Hypothalamus (tissue), 51 donors: ENCODE results near the gene S1PR2.
"Not testable (repeated sequence)": the region's sequence is repeated elsewhere in the genome, so short reads cannot be mapped to it uniquely, and the experiment has no call there.

Experiments
- DNase-seq, 51 donors: peaks; one replicate each; lab custom pipeline; 2025; lab: John Stamatoyannopoulos, UW

The S1PR2 gene

DNA sequence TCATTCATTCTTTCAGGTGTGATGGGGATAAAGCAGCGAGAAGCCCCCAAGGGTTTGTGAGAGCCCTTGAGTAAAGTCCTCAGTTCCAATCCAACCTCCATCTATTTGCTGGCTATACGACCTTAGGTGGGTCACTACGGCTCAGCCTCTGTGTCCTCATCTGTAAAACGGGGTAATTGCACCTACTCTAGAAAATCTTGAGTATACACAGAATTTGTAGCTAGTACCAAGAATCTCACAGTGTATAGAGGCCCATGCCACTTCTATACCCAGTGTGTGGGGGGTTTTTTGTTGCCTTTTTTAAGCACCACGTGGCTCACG, 36.0 kb downstream of the S1PR2 start:
- DNase-seq = no peak

DNA sequence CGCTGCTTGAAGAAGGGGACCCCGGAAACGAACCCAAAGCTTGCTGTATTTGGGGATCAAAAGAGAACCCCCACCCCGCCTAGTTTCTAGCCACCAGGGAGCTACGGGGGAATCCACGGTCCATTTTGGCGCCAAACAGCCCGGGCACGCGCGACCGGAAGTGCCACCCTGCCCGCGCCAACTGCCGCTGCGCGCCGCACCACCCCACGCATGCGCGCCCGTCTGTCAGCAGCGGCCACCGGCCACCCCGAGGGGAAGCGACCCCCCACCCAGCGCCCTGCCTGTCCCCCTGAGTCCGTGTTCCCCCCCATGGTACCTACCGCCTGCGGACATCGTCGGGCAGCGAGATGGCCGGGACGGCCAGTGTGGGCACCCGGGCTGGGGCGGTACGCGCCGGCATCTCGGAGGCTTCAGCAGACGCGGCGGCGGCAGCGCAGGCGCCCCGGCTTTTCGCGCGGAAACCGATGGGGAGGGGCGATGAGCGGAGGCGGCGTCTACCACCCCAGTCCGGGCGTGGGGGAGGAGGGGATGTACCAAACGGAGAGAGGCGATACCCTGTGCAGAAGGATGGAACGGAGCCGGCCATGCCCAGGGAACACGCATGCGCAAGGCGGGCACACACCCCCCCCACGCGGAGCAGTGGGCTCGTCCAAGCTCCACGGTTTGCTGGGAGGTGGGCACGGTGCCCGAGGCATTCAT, 36.5 kb downstream of the S1PR2 start, which contains the start of gene DNMT1:
TSS of gene DNMT1 (minus strand) at position 454 of the 699 bp plus-strand sequence. CDS start at position 400, 54 bp downstream.
- peak; percentile 85 to 99 (median 95) for DNase-seq

DNA sequence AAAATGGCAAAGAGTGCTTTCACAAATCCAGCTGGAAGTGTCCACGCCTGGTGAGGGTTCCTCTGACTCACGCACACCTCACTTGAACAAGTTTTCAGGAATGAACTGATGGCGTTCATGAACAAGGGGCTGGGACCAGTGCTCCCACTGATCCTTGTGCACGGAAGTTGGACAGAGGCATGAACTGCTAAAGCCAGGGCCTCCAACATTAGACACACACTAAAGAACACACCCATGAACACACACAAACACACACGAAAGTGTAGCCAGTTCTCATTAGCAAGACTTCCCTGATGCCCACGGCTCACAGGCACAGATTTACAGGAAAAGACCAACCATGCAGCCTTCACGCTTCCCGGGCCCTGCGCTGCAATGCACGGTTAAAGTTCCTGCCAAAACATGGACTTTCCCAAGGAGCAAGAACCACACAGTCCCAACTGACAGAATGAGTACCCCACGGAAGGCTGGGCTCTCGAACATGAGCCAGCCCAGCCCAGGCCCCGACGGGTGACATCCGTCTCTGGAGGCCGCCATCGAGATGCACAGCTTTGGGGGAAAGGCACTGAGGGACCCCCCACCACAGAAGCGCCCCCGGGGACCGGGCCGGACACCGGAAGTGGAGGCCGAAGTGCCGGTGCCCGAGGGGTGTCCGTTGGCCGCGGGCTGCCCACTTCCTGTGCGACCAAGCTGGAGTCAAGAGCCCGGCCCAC, 37.2 kb downstream of the S1PR2 start:
- peak in 9 of 51 donors; percentile 1 to 77 (median 66) for DNase-seq

DNA sequence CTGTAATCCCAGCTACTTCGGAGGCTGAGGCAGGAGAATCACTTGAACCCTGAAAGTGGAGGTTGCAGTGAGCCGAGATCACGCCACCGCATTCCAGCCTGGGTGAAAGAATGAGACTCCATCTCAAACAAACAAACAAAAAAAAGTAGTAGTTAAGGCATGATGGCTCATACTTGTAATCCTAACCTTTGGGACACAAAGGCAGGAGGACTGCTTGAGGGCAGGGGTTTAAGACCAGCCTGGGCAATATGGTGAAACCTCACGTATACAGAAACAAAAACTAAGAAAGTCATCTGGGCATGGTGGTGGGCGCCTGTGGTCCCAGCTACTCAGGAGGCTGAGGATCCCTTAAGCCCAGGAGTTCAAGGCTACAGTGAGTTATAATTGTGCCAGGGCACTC, 38.2 kb downstream of the S1PR2 start:
- DNase-seq = no peak

DNA sequence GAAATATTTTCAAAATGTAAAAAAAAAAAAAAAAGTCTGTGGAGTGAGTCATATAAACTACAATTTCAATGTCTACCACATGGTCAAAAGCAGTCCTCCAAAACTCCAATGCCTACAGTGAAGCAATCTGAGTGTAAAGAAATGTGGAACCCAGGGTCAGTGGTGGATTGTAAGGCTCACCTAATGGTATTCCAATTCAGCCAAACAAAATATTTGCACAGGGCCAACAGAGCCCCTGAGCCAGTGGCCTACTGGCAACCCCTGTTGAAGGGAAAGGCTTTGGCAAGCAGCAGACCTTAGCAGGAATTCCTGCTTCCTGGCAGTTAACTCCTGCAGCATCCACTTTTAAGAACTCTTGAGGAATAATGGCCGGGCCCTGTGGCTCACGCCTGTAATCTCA, 39.8 kb downstream of the S1PR2 start:
- DNase-seq = no peak

DNA sequence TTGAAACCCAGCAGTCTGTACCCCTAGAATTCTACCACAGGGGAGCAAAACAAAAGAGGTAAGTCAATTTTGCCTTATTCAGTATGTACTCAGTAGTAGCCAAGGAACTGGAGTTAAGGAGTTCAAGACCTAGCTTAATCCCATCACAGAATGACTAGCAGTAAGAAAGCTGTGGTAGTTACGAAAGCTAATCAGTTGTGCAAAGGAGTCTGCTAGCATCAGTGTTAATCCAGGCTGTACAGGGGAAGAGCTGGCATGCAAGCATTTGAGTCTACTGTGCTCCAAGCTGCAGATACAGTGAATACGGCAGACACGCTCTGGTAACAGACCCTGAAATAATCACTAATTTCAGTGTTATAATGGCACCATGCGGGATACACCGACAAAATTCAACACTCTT, 41.1 kb downstream of the S1PR2 start:
- DNase-seq = no peak

DNA sequence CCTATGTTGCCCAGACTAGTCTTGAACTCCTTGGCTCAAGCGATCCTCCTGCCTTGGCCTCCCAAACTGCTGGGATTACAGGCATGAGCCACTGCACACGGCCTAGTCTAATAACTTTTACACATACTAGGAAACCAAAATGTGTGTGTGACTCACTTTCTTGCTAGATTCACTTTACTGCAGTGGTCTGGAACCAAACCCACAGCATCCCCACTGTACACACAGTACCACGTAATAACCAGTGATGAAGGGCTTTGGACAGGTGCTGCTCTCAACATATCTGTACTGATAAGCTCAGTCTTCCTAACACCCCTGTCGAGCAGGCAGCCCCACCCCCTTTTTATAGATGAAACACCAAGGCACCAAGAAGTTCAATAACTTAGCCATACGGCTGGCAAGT, 41.5 kb downstream of the S1PR2 start:
- DNase-seq = no peak

DNA sequence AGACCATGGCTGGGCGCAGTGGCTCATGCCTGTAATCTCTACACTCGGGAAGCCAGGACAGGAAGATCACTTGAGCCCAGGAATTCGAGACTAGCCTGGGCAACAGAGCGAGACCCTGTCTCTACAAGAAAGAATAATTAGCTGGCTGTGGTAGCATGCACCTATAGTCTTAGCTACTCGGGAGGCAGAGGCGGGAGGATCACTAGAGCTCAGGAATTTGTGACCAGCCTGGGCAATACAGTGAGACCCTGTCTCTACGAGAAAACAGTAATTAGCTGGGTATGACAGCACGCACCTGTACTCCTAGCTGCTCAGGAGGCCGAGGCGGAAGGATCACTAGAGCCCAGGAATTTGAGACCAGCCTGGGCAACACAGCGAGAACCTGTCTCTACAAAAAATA, 43.8 kb downstream of the S1PR2 start:
- DNase-seq = no peak

DNA sequence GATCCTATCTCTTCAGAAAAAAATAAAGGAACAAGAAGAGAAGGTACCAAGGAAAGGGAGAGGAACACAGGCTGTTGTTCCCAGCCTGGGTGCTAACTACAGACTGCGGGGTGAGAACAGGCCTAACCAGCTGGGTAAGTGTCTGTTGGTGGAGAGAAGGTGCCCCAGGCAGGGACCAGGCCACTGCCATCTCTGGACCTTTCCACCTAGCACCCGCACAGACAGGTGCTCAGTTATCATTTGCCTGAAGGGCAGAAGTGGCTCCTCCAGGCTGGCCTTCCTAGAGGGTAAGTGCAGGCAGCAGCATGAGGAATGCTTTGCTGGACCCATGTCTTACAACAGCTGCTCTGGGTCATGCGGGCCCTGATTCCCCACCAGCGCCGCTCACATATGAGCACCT, 46.5 kb downstream of the S1PR2 start:
- DNase-seq = no peak

DNA sequence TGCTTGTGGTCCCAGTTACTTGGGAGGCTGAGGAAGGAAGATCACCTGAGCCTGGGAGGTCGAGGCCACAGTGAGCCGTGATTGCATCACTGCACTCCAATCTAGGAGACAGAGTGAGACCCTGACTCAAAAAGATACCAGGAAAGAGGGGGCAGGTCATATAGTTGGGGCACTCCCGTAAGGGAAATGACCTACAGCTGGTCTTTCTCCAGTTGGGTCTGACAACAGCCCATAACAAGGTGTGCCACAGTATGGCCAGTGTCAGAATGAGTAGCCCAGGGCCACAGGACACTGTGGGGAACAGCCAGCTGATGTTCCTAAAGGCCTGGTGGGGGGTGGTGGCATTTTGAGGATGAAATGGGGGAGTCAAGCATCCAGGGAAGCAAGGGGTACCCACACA, 47.2 kb downstream of the S1PR2 start:
- no peak for DNase-seq

DNA sequence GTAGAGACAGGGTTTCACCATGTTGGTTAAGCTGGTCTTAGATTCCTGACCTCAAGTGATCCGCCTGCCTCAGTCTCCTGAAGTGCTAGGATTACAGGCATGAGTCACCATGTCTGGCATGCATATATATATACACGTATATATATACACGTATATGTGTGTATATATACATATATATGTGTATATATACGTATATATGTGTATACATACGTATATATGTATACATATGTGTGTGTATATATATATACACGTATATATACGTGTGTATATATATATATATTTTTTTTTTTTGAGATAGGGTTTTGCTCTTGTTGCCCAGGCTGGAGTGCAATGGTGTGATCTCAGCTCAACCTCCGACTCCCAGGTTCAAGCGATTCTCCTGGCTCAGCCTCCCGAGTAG, 48.3 kb downstream of the S1PR2 start:
- DNase-seq = no peak

DNA sequence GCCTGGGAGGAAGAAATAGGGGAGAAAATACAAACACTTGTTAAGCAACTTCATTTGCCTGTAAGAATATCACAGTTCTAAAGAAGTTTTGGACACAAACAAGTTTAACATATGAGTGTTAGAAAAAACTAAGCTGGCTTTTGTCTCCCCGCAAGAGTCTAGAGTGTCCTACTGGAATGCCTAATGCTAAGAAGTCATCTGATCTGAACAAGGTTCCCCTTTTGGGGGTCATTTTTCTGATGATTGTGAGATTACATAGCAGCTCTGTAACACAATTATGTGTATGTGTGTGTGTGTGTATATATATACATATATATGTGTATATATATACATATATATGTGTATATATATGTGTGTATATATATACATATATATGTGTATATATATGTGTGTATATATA, 49.1 kb downstream of the S1PR2 start:
- no peak for DNase-seq

DNA sequence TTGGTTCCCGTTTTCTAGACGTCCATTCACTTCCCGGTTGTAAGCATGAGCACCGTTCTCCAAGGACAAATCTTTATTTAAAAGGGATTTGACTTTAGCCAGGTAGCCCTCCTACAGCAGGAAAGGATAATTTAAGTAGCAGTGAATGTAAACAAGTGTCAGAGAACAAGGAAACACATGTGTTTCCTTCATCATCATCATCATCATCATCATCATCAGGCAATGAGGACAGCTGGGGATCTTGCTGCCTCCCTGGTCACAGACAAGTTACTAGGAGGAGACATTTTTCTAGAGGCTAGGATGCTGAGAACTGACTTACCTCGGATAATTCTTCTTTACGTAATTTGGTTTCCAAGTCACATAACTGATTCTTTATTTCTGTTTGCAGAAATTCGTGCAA, 50.7 kb downstream of the S1PR2 start:
- DNase-seq = no peak

DNA sequence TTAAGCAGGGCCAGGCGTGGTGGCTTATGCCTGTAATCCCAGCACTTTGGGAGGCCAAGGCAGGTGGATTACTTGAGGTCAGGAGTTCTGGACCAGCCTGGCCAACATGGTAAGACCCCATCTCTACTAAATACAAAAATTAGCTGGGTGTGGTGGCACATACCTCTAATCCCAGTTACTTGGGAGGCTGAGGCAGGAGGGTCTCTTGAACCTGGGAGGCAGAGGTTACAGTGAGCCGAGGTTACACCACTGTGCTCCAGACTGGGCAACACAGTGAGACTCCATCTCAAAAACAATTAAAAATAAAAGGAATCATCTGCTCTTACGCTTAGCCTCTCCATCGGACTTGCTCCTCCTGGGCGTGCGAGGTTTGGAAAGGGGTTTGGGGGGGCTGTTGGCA, 51.1 kb downstream of the S1PR2 start:
- DNase-seq = not testable (repeated sequence)

DNA sequence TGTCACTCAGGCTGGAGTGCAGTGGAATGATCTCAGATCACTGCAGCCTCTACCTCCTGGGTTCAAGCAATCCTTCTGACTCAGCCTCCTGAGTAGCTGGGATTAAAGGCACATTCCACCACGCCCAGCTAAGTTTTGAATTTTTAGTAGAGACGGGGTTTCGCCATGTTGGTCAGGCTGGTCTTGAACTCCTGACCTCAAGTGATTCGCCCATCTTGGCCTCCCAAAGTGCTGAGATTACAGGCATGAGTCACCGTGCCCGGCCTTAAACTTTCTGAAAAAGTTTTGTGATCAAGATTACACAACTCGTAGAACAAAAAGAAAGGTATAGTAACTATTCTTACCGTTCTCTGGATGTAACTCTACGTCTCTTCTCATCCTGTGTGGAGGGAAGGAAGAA, 57.6 kb downstream of the S1PR2 start:
- no peak for DNase-seq
